ENCODE data around the gene TBC1D1.

DNA sequence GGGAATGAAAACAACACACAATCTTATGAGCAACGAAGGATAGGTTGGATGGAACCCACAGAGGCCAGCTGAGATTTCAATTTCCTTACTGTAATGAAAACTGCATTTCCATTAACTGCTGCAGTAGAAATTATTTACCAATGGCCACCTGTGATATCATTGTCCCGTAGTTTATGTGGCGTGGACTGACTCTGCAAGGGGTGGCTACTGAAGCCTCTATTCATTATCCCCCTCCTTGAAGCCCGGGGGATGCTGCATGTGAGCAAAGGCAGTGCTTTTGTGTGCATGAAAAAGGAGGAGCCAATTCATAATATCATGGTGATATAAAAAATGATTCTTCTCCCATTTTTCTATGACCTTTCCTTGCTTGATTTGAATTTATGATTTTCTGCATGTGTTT lies 277.1 kb downstream of the TBC1D1 start:
- no peak for TF ChIP-seq POLR2A (IDR thresholded peaks at IDR 0.05; ENCODE audit: control extremely low read depth in 1 of 2, low read depth in 2 of 2, low read length in 2 of 2)
- TF ChIP-seq POLR2AphosphoS5 (IDR thresholded peaks at IDR 0.05; ENCODE audit: low read depth, low read length), result no peak
